Measurements from ENCODE around the gene ATP11A.

ATP11A gene

GRCh38 chr13:112912726-112913440 lies 223.0 kb downstream of the ATP11A start:
- no peak for DNase-seq

- DNase-seq, result no peak
Observed at GRCh38 chr13:112916296-112916695, 226.5 kb downstream of the ATP11A start.

GRCh38 chr13:112917056-112917664 lies 227.3 kb downstream of the ATP11A start:
- no peak for DNase-seq

- no peak for DNase-seq
Observed at GRCh38 chr13:112917737-112918136, 227.9 kb downstream of the ATP11A start.

- no peak for DNase-seq
Observed at GRCh38 chr13:112918266-112918665, 228.4 kb downstream of the ATP11A start.

GRCh38 chr13:112918746-112919145 lies 228.9 kb downstream of the ATP11A start:
- DNase-seq, result no peak

- no peak for DNase-seq
Observed at GRCh38 chr13:112923962-112924361, 234.1 kb downstream of the ATP11A start.

- no peak for DNase-seq
Observed at GRCh38 chr13:112924365-112924764, 234.5 kb downstream of the ATP11A start.

- DNase-seq, result no peak
Observed at GRCh38 chr13:112926003-112926402, 236.2 kb downstream of the ATP11A start.

- DNase-seq, result no peak
Observed at GRCh38 chr13:112926993-112927392, 237.2 kb downstream of the ATP11A start.

- DNase-seq, result no peak
Observed at GRCh38 chr13:112928020-112928971, 238.5 kb downstream of the ATP11A start.

GRCh38 chr13:112928972-112929782 lies 239.3 kb downstream of the ATP11A start:
- no peak for DNase-seq

GRCh38 chr13:112929783-112930055 lies 239.9 kb downstream of the ATP11A start:
- DNase-seq, result no peak

- DNase-seq, result no peak
Observed at GRCh38 chr13:112930192-112930591, 240.4 kb downstream of the ATP11A start.

- DNase-seq, result no peak
Observed at GRCh38 chr13:112931028-112931934, 241.4 kb downstream of the ATP11A start.

- no peak for DNase-seq
Observed at GRCh38 chr13:112932971-112933370, 243.1 kb downstream of the ATP11A start.

GRCh38 chr13:112933649-112934048 lies 243.8 kb downstream of the ATP11A start:
- DNase-seq, result no peak

- no peak for DNase-seq
Observed at GRCh38 chr13:112934078-112934477, 244.2 kb downstream of the ATP11A start.
